ENCODE measurements around the gene KCNA10.
"Not testable (repeated sequence)": the region's sequence is repeated elsewhere in the genome, so short reads cannot be mapped to it uniquely, and the experiment has no call there.

KCNA10 gene

DNA sequence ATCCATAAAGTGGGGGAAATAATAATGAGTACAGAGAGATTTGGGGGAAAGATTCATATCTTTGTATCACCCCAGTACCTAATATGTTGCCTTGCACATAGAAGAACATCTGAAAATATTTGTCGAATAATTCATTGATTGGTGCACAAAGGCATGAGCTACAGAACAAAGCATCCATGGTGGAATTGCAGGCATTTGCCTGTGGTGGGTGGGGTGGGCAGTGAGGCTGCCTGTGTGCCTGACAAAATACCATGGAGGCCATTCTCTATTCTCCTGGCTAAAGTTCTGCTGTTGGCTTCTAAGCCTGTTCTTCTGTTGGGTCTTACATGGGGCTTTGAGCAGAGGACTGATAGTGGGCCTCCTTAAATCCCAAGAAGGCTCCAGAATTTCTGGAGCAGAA is 10.0 kb upstream of the KCNA10 start:
- no peak for DNase-seq

GRCh38 chr1:110526201-110526780 is 7.3 kb upstream of the KCNA10 start:
- no peak for DNase-seq

DNA sequence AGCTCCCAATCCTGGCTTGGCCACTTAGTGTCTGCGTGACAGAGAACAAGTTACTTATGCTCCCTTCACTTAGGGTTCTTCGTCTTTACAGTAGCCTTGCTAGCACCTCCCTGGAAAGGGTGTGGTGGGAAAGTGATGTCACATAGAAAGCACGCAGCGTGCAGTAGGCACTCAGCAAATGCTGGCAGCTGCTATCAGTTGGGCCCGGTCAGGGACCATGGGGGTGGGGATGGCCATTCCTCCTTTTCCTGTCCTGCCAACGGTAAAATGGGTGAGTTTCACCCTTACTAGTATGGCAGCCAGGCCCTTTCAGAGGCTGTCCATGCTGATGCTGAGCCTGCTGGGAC is 6.2 kb upstream of the KCNA10 start:
- DNase-seq: no peak

DNA sequence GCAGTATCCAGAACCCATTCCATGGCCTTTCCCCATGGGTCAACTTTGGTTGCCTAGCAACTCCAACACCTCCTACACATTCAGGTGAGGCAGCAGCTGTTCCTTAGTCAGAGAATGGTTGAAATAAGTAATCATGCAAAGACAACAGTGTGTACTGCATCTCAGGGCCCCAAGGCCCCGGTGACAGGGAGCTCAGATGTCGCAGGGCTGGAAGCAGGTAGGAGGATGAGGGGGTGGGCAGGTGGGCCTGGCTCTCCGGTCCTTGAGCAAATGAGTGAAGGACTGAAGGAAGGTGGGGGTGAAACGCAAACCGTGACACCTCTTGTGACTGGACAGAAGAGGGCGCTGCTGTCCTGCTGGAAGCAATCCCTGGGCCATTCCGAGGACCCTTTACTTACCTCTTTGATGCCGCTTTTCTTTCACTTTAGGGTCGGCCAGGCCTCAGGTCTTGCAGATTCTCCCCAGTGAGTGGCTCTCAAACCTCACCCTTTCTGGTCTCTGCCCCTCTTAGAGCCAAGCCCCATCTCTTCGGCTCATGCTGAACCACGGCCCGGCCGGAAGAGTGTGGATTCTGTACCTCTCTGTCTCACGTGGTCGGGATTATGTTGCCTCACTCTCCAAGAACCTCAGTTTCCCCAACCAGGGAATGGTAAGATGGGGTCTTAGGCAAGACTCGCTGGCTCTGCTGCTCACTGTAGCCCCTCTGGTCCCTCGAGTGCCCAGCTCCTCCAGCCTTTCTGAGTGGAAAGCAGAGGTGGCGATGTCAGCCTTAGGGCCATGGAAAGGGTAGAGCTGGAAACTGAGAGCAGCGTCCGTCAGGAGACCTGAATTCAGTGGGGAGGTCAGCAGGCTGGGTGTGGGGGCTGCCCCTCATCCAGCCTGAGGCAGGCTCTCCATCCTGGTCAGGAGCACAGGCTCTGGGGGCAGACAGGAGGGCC is 5.6 kb upstream of the KCNA10 start:
- DNase-seq: peak; percentile 47

DNA sequence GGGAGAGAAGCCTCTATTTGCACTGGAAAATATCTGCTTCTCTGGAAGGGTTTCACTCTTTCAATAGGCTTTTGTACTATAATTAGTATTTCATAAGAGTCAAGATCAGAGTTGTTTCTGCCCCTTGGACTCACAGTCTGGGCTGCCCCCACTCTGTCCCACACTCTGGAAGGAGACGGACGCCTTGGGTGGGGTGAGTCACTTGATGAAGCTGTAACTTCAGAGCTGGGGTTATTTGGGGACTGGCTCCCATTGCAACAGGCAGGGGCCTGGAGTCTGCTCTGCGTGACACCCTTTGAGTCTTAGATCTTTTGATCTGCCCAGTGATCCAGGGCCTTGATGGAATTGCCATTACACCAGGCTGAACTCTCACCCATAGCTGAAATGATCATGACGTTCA is 4.0 kb upstream of the KCNA10 start:
- DNase-seq: peak; percentile 19

GRCh38 chr1:110522560-110522959 is 3.6 kb upstream of the KCNA10 start:
- DNase-seq: no peak

- DNase-seq: no peak
Measured at GRCh38 chr1:110520827-110521226, 1.9 kb upstream of the KCNA10 start.

DNA sequence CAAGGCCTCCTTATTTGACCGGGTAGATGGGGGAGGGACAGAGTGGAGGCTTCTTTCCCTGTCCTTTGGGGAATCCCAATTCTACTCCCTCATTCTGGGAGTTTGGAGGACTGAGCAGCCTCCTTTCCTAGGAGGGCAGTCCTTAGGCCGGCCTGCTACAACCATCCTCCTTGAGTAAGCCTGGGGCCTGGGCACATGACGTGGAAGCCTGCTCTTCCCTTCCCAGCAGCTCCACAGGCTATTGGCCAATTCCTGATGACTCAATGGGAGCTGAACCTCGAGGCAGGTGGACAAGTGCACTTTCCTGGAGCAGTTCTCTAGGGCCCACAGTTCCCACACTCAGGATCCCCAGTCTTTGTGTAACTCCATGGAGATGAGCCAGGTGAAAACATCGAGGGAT is 3.1 kb downstream of the KCNA10 start:
- peak; percentile 19 for DNase-seq

- DNase-seq: no peak
Measured at GRCh38 chr1:110515041-110515440, 3.9 kb downstream of the KCNA10 start.

GRCh38 chr1:110513511-110513910 is 5.5 kb downstream of the KCNA10 start:
- DNase-seq: no peak

- no peak for DNase-seq
Measured at GRCh38 chr1:110511436-110511835, 7.5 kb downstream of the KCNA10 start.

DNA sequence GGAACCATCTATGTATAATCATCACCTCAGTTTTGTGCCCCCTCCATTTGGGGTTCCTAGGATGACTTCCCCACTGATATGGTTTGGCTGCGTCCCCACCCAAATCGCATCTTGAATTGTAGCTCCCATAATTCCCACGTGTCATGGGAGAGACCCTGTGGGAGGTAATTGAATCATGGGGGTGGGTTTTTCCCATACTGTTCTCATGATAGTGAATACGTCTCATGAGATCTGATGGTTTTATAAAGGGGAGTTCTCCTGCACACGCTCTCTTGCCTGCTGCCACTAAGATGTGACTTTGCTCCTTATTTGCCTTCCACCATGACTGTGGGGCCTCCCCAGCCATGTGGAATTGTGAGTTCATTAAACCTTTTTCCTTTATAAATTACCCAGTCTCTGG is 8.1 kb downstream of the KCNA10 start:
- not testable (repeated sequence) for DNase-seq

- DNase-seq: no peak
Measured at GRCh38 chr1:110509655-110510054, 9.3 kb downstream of the KCNA10 start.

GRCh38 chr1:110508028-110508940 is 10.7 kb downstream of the KCNA10 start:
- no peak for DNase-seq

- no peak for DNase-seq
Measured at GRCh38 chr1:110506541-110506940, 12.4 kb downstream of the KCNA10 start.

GRCh38 chr1:110505596-110505995 is 13.4 kb downstream of the KCNA10 start:
- DNase-seq: no peak

- no peak for DNase-seq
Measured at GRCh38 chr1:110504226-110504625, 14.7 kb downstream of the KCNA10 start.

DNA sequence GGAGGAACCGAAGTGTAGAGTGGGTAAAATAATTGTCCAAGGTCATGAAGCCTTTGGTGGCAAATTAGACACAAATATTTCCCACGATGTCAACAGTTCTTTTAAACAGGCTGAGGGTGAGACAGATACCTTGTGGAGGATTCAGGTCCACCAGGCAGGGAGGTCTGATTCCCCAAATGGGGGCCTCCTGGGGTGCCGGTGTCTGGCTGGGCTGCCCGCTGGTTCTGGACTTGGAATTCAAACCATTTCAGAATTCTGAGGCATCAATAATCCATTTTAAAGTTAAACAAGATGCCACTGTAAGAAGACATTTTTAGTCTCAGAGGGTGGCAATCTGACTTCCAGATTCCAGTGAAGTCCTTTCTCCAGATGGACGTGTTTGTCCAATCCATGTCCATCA is 15.5 kb downstream of the KCNA10 start:
- DNase-seq: no peak

- DNase-seq: no peak
Measured at GRCh38 chr1:110502402-110503151, 16.4 kb downstream of the KCNA10 start.

GRCh38 chr1:110501488-110502132 is 17.4 kb downstream of the KCNA10 start:
- DNase-seq: no peak

- no peak for DNase-seq
Measured at GRCh38 chr1:110498270-110498669, 20.7 kb downstream of the KCNA10 start.

GRCh38 chr1:110495926-110496600 is 22.9 kb downstream of the KCNA10 start:
- peak; percentile 60 for DNase-seq

Measured in HCEC 1CT (cell line).